MG63 (cell line): Measurements from ENCODE around the gene ZFYVE9. TPM values are rescaled to one million over a fixed set of nuclear protein-coding genes. Genes with fewer than 3 reads are reported as not detected.
"Not testable (repeated sequence)": the region's sequence is repeated elsewhere in the genome, so short reads cannot be mapped to it uniquely, and the experiment has no call there.

Experiments used
- DNase-seq: peaks from one replicate; pipeline ENCODE4 v3.0.0-alpha.2; 2020
- H3K27me3 ChIP-seq: fragments of 250-450 bp; sonication (Bioruptor Pico); 2 replicates; pipeline ENCODE4 v1.5.1; 2020; ENCODE audit warnings: mild to moderate bottlenecking, moderate library complexity
- H3K36me3 ChIP-seq: fragments of 250-450 bp; sonication (Bioruptor Pico); 2 replicates; pipeline ENCODE4 v1.5.1; 2020; ENCODE audit warnings: mild to moderate bottlenecking, moderate library complexity
- H3K4me3 ChIP-seq: fragments of 250-450 bp; sonication (Bioruptor Pico); 2 replicates; pipeline ENCODE4 v1.5.1; 2020; ENCODE audit warnings: mild to moderate bottlenecking, moderate library complexity
- H3K9me3 ChIP-seq: fragments of 250-450 bp; sonication (Bioruptor Pico); 2 replicates; pipeline ENCODE4 v1.5.1; 2020; ENCODE audit warnings: mild to moderate bottlenecking, moderate library complexity
- total RNA-seq: library from RNA; depleted of rRNA; stranded (reverse); fragments of >200 nt; shearing (Covaris generic); gene quantifications from 2 replicates; pipeline ENCODE4 v1.2.3, GENCODE V29; 2014; ENCODE audit warnings: low replicate concordance; rRNA removed

Gene ZFYVE9
- total RNA-seq, result 16.6 and 24.2 TPM in 2 replicates

GRCh38 chr1:52141513-52142219 lies at the start of gene ZFYVE9:
Gene ZFYVE9 (plus strand): TSS chr1:52142089. CDS start chr1:52233207, 91,118 bp downstream.
- Histone ChIP-seq H3K27me3 (no peaks in the 10 kb centered on the region), H3K36me3 (no peaks in the 10 kb centered on the region), H3K9me3 (no peaks in the 10 kb centered on the region), H3K4me3 (peak within 1 kb of the TSS; percentile 78)
- DNase-seq, result peak; percentile 80

- DNase-seq, H3K4me3 ChIP-seq, H3K9me3 ChIP-seq, H3K27me3 ChIP-seq: not testable (repeated sequence)
- peaks cover 19% of the 10 kb centered on the region for H3K36me3 ChIP-seq
Measured at GRCh38 chr1:52094300-52094699, 47.6 kb upstream of the ZFYVE9 start.

- Histone ChIP-seq H3K36me3 (peaks cover 2% of the 10 kb centered on the region; the same call in 1 of the 2 replicates), H3K27me3 (no peaks in the 10 kb centered on the region), H3K9me3 (no peaks in the 10 kb centered on the region), H3K4me3 (no peak overlapping the region)
- no peak for DNase-seq
Measured at GRCh38 chr1:52096216-52096615, 45.7 kb upstream of the ZFYVE9 start.

GRCh38 chr1:52098139-52098871 lies 43.6 kb upstream of the ZFYVE9 start:
- Histone ChIP-seq H3K27me3 (no peaks in the 10 kb centered on the region), H3K4me3 (no peak overlapping the region), H3K36me3 (no peaks in the 10 kb centered on the region), H3K9me3 (no peaks in the 10 kb centered on the region)
- no peak for DNase-seq

- Histone ChIP-seq H3K27me3 (no peaks in the 10 kb centered on the region), H3K9me3 (no peaks in the 10 kb centered on the region), H3K36me3 (no peaks in the 10 kb centered on the region), H3K4me3 (no peak overlapping the region)
- DNase-seq, result no peak
Measured at GRCh38 chr1:52102336-52103013, 39.4 kb upstream of the ZFYVE9 start.

- H3K36me3 ChIP-seq, result no peaks in the 10 kb centered on the region
- no peaks in the 10 kb centered on the region for H3K27me3 ChIP-seq
- no peak overlapping the region for H3K4me3 ChIP-seq
- no peak for DNase-seq
- no peaks in the 10 kb centered on the region for H3K9me3 ChIP-seq
Measured at GRCh38 chr1:52111492-52111891, 30.4 kb upstream of the ZFYVE9 start.

GRCh38 chr1:52112489-52112888 lies 29.4 kb upstream of the ZFYVE9 start:
- H3K4me3 ChIP-seq, result no peak overlapping the region
- DNase-seq, result no peak
- no peaks in the 10 kb centered on the region for H3K27me3 ChIP-seq
- no peaks in the 10 kb centered on the region for H3K9me3 ChIP-seq
- no peaks in the 10 kb centered on the region for H3K36me3 ChIP-seq

- no peaks in the 10 kb centered on the region for H3K27me3 ChIP-seq
- DNase-seq, result no peak
- no peaks in the 10 kb centered on the region for H3K9me3 ChIP-seq
- no peak overlapping the region for H3K4me3 ChIP-seq
- H3K36me3 ChIP-seq, result no peaks in the 10 kb centered on the region
Measured at GRCh38 chr1:52119301-52120079, 22.4 kb upstream of the ZFYVE9 start.

GRCh38 chr1:52122384-52122783 lies 19.5 kb upstream of the ZFYVE9 start:
- no peak for DNase-seq
- H3K9me3 ChIP-seq, result no peaks in the 10 kb centered on the region
- peaks cover 14% of the 10 kb centered on the region for H3K27me3 ChIP-seq
- H3K4me3 ChIP-seq, result no peak overlapping the region
- H3K36me3 ChIP-seq, result no peaks in the 10 kb centered on the region

GRCh38 chr1:52123622-52124021 lies 18.3 kb upstream of the ZFYVE9 start:
- no peaks in the 10 kb centered on the region for H3K9me3 ChIP-seq
- no peak for DNase-seq
- H3K27me3 ChIP-seq, result peaks cover 14% of the 10 kb centered on the region
- H3K36me3 ChIP-seq, result no peaks in the 10 kb centered on the region
- H3K4me3 ChIP-seq, result no peak overlapping the region

GRCh38 chr1:52125736-52126359 lies 16.0 kb upstream of the ZFYVE9 start:
- peaks cover 14% of the 10 kb centered on the region for H3K27me3 ChIP-seq
- no peaks in the 10 kb centered on the region for H3K36me3 ChIP-seq
- no peak for DNase-seq
- H3K9me3 ChIP-seq, result no peaks in the 10 kb centered on the region
- no peak overlapping the region for H3K4me3 ChIP-seq

- H3K36me3 ChIP-seq, result no peaks in the 10 kb centered on the region
- DNase-seq, result peak; percentile 23
- H3K4me3 ChIP-seq, result no peak overlapping the region
- no peaks in the 10 kb centered on the region for H3K9me3 ChIP-seq
- peaks cover 14% of the 10 kb centered on the region for H3K27me3 ChIP-seq
Measured at GRCh38 chr1:52127181-52128180, 14.4 kb upstream of the ZFYVE9 start.

- no peaks in the 10 kb centered on the region for H3K36me3 ChIP-seq
- H3K9me3 ChIP-seq, result no peaks in the 10 kb centered on the region
- no peaks in the 10 kb centered on the region for H3K27me3 ChIP-seq
- peak; percentile 36 for DNase-seq
- H3K4me3 ChIP-seq, result no peak overlapping the region
Measured at GRCh38 chr1:52139817-52140540, 1.9 kb upstream of the ZFYVE9 start.

- Histone ChIP-seq H3K27me3 (no peaks in the 10 kb centered on the region), H3K36me3 (no peaks in the 10 kb centered on the region), H3K9me3 (no peaks in the 10 kb centered on the region), H3K4me3 (peak overlapping the region; percentile 78)
- no peak for DNase-seq
Measured at GRCh38 chr1:52140633-52141512, 1.0 kb upstream of the ZFYVE9 start.
